K562 (cell line): ENCODE measurements around the gene PLPP4. TPM values are rescaled to one million over a fixed set of nuclear protein-coding genes. Genes with fewer than 3 reads are reported as not detected.

Source experiments
- ATAC-seq: fragments of 200-7000 bp; cut with Tn5 transposase; 3 replicates; pipeline ENCODE4 v1.9.1; 2020; ENCODE audit warnings: moderate library complexity
- BruUV-seq: library from RNA; stranded (reverse); fragments of 400-500 nt; replicated peaks from 2 replicates; lab custom pipeline; 2021; lab: Mats Ljungman, UMichigan
- CTCF ChIA-PET: fragments of 300-600 bp; formaldehyde crosslinking; extraction: SDS; loops from one replicate; lab custom pipeline; 2021; ENCODE audit warnings: low intra/inter-chr PET ratio; lab: Yijun Ruan, JAX
- POLR2A ChIA-PET: fragments of 300-600, 350-650 bp; sonication (Branson Sonifier 250); formaldehyde crosslinking; extraction: SDS; loops from one replicate; lab custom pipeline; 2021; ENCODE audit warnings: antibody characterized with exemption, inconsistent platforms; lab: Yijun Ruan, JAX
- DNase-seq, 4 experiments: peaks; one replicate each; pipeline versions ENCODE4 v3.0.0 to v3.0.0-alpha.2; 2011 to 2018; ENCODE audit warnings: low spot score in 3 of 4, mixed read lengths in 3 of 4; ENCODE audit errors: extremely low read depth in 1 of 4
- FAIRE-seq: peaks from 2 replicates; lab custom pipeline; 2011; peaks lifted over from hg19 to GRCh38; lab: Jason Lieb, UNC
- H2AFZ ChIP-seq: 2 replicates; pipeline ENCODE4 v1.6.0; 2011; ENCODE audit warnings: low read depth, low read length, control low read depth, inconsistent platforms
- H3K27ac ChIP-seq: fragments of 200-600 bp; 3 replicates; pipeline ENCODE4 v1.8.0; 2011; ENCODE audit warnings: low read depth, mild to moderate bottlenecking, control low read depth, inconsistent platforms, low read length, moderate library complexity, mixed read lengths; ENCODE audit errors: extremely low read depth
- H3K27me3 ChIP-seq, 2 experiments: fragments of 300-600 bp in 1 of 2; 2 replicates in 1 of 2; 3 replicates in 1 of 2; pipeline versions ENCODE4 v1.6.0 to v1.8.0; 2011; ENCODE audit warnings: inconsistent platforms in 2 of 2, low read length in 2 of 2, mild to moderate bottlenecking in 1 of 2, mixed read lengths in 1 of 2, moderate library complexity in 1 of 2; ENCODE audit not compliant: control insufficient read depth in 2 of 2, insufficient read depth in 2 of 2
- H3K36me3 ChIP-seq: fragments of 300-600 bp; 3 replicates; pipeline ENCODE4 v1.8.0; 2011; ENCODE audit warnings: mild to moderate bottlenecking, low read length, inconsistent platforms; ENCODE audit not compliant: control insufficient read depth, insufficient read depth
- H3K4me1 ChIP-seq, 2 experiments: fragments of 200-600 bp in 1 of 2; replicated peaks in 1 of 2; 2 replicates in 1 of 2; 3 replicates in 1 of 2; pipeline versions ENCODE4 v1.5.1 to v1.8.0; 2011; ENCODE audit warnings: inconsistent platforms in 2 of 2, low read length in 2 of 2, mild to moderate bottlenecking in 1 of 2, mixed read lengths in 1 of 2, moderate library complexity in 1 of 2; ENCODE audit not compliant: control insufficient read depth in 2 of 2, insufficient read depth in 2 of 2
- H3K4me2 ChIP-seq: 2 replicates; pipeline ENCODE4 v1.6.1; 2011; ENCODE audit warnings: low read length, control low read depth, inconsistent platforms, mixed read lengths; ENCODE audit not compliant: insufficient read depth
- H3K4me3 ChIP-seq: fragments of 200-600 bp; sonication (generic), shearing (Covaris generic); 2 replicates; pipeline ENCODE4 v1.5.1; 2016; ENCODE audit warnings: control low read depth, inconsistent platforms
- H3K79me2 ChIP-seq: fragments of 200-600 bp; 3 replicates; pipeline ENCODE4 v1.8.0; 2011; ENCODE audit warnings: low read length, inconsistent platforms; ENCODE audit not compliant: control insufficient read depth, insufficient read depth
- H3K9ac ChIP-seq, 2 experiments: 2 replicates each; pipeline versions ENCODE4 v1.6.0 to v1.6.1; 2011; ENCODE audit warnings: low read depth in 2 of 2, low read length in 2 of 2, control low read depth in 1 of 2, inconsistent platforms in 1 of 2, mild to moderate bottlenecking in 1 of 2, mixed read lengths in 1 of 2; ENCODE audit not compliant: insufficient read depth in 1 of 2
- H3K9me1 ChIP-seq: one replicate; pipeline ENCODE4 v1.6.0; 2011; ENCODE audit warnings: inconsistent platforms, mild to moderate bottlenecking, low read length, moderate library complexity; ENCODE audit not compliant: control insufficient read depth, insufficient read depth
- H3K9me3 ChIP-seq: replicated peaks from 2 replicates; pipeline ENCODE4 v1.5.1; 2011; ENCODE audit warnings: low read depth, low read length, inconsistent platforms; ENCODE audit not compliant: control insufficient read depth, insufficient read depth
- H4K20me1 ChIP-seq: replicated peaks from 2 replicates; pipeline ENCODE4 v1.6.1; 2011; ENCODE audit warnings: low read length, inconsistent platforms, mixed read lengths; ENCODE audit not compliant: control insufficient read depth, insufficient read depth
- CAMTA2 ChIP-seq: fragments of 250-450 bp; sonication (Bioruptor Pico); conservative IDR thresholded peaks from 2 replicates; pipeline ENCODE4 v1.5.1; 2022
- CBX3 ChIP-seq, 2 experiments: IDR thresholded peaks; 1 replicate in 1 of 2; 2 replicates in 1 of 2; pipeline ENCODE4 v1.6.1; 2012; ENCODE audit warnings: inconsistent platforms in 2 of 2, low read length in 2 of 2, borderline replicate concordance in 1 of 2, control low read depth in 1 of 2
- DLX4 ChIP-seq: fragments of 250-450 bp; sonication (Bioruptor Pico); IDR thresholded peaks from 2 replicates; pipeline ENCODE4 v1.6.1; 2021; ENCODE audit warnings: mild to moderate bottlenecking
- E2F6 ChIP-seq, 2 experiments: IDR thresholded peaks; 2 replicates each; pipeline ENCODE4 v1.6.1; 2011; ENCODE audit warnings: borderline replicate concordance in 1 of 2, control low read depth in 1 of 2, low read depth in 1 of 2, low read length in 1 of 2, mild to moderate bottlenecking in 1 of 2, mixed read lengths in 1 of 2, moderate library complexity in 1 of 2; ENCODE audit not compliant: insufficient read depth in 1 of 2, insufficient read length in 1 of 2, poor library complexity in 1 of 2, severe bottlenecking in 1 of 2; ENCODE audit errors: extremely low read depth in 1 of 2
- ELF2 ChIP-seq: fragments of 250-450 bp; sonication (Bioruptor Pico); IDR thresholded peaks from 2 replicates; pipeline ENCODE4 v1.5.0; 2021; ENCODE audit warnings: mild to moderate bottlenecking
- GTF2E2 ChIP-seq: fragments of 200-800 bp; sonication (Bioruptor generic); IDR thresholded peaks from 2 replicates; pipeline ENCODE4 v1.6.1; 2016; ENCODE audit warnings: missing genetic modification characterization, missing compliant biosample characterization
- KHSRP ChIP-seq: fragments of 450-650 bp; IDR thresholded peaks from 2 replicates; pipeline ENCODE4 v1.6.1; 2017
- MAFG ChIP-seq: fragments of 450-650 bp; conservative IDR thresholded peaks from 2 replicates; pipeline ENCODE4 v1.6.1; 2016; ENCODE audit warnings: missing genetic modification characterization, missing compliant biosample characterization
- MEF2D ChIP-seq: conservative IDR thresholded peaks from 2 replicates; pipeline ENCODE4 v1.6.1; 2016; ENCODE audit warnings: low read depth, missing genetic modification characterization, missing compliant biosample characterization
- MXD1 ChIP-seq: fragments of 250-450 bp; sonication (Bioruptor Pico); IDR thresholded peaks from 2 replicates; pipeline ENCODE4 v1.8.0; 2021; ENCODE audit warnings: borderline replicate concordance, mild to moderate bottlenecking, moderate library complexity; ENCODE audit not compliant: poor library complexity, severe bottlenecking
- SLC30A9 ChIP-seq: fragments of 250-450 bp; sonication (Bioruptor Pico); IDR thresholded peaks from 2 replicates; pipeline ENCODE4 v1.8.0; 2022; ENCODE audit warnings: mild to moderate bottlenecking, moderate library complexity
- SNRNP70 ChIP-seq: fragments of 200-400 bp; formaldehyde crosslinking; optimal IDR thresholded peaks from 2 replicates; pipeline ENCODE3; 2017; ENCODE audit warnings: low read depth, low read length
- TCF15 ChIP-seq: fragments of 250-450 bp; sonication (Bioruptor Pico); IDR thresholded peaks from 2 replicates; pipeline ENCODE4 v1.8.0; 2022; ENCODE audit warnings: moderate library complexity, mild to moderate bottlenecking, inconsistent platforms
- TCF7L2 ChIP-seq: fragments of 150-350 bp; IDR thresholded peaks from 2 replicates; pipeline ENCODE4 v1.6.1; 2016; ENCODE audit warnings: low read depth, mild to moderate bottlenecking, low read length, moderate library complexity
- UBTF ChIP-seq, 2 experiments: IDR thresholded peaks; 2 replicates each; pipeline ENCODE4 v1.6.1; 2012; ENCODE audit warnings: improper control_type of control experiment in 2 of 2, low read depth in 2 of 2, low read length in 2 of 2, borderline replicate concordance in 1 of 2
- ZNF197 ChIP-seq: fragments of 200-800 bp; sonication (Bioruptor generic); IDR thresholded peaks from 2 replicates; pipeline ENCODE4 v1.6.1; 2016; ENCODE audit warnings: low read depth, missing genetic modification characterization, missing compliant biosample characterization
- WGBS: fragments of 100-300 bp; shearing (Covaris generic); methylation state at CpG from one replicate; pipeline ENCODE4 v1.1.6; 2016; ENCODE audit warnings: low coverage, mixed read lengths; ENCODE audit not compliant: insufficient coverage; ENCODE audit errors: missing lambda C conversion rate; 5-methylcytosine and 5-hydroxymethylcytosine counted together
- in situ Hi-C: fragments of 300-500 bp; cut with MboI; formaldehyde crosslinking; loops from 4 replicates; pipeline ENCODE4 v1.15.0; 2018; ENCODE audit warnings: inconsistent platforms, mixed read lengths
- intact Hi-C: fragments of 100-400 bp; cut with micrococcal nuclease; formaldehyde crosslinking; loops from 2 replicates; pipeline ENCODE4 v1.14.2; 2022
- polyA plus RNA-seq, 8 experiments: library from polyadenylated mRNA; depleted of rRNA in 4 of 8; stranded (reverse) in 5 of 8; unstranded in 3 of 8; fragments of >200 nt; fragmentation: Nextera tagmentation in 2 of 8; fragmentation: Illumina TruSeq in 1 of 8; extraction: Ambion mirVana in 2 of 8; extraction: Trizol in 1 of 8; gene quantifications; 2 replicates each; pipeline versions ENCODE4 v1.2.1 to v1.2.3, GENCODE V29; 2011 to 2014; ENCODE audit warnings: inconsistent platforms in 1 of 8, missing spikeins in 1 of 8
- total RNA-seq, 7 experiments: library from RNA; depleted of rRNA in 6 of 7; stranded (reverse); fragments of >200 nt in 6 of 7; fragmentation: Illumina TruSeq in 2 of 7; extraction: Trizol in 2 of 7; gene quantifications; 2 replicates each; pipeline versions ENCODE4 v1.2.1 to v1.2.3, GENCODE V29; 2011 to 2021; ENCODE audit warnings: low replicate concordance in 1 of 7

The PLPP4 gene
- total and polyA plus RNA-seq, 9 of the 15 experiments (the other 6 are each of a cell fraction or from before 2014, with no cell fraction given) = 0.08 TPM; not detected in 8

- no peaks in the 10 kb centered on the region for H3K36me3 ChIP-seq
- H3K9ac ChIP-seq = no peak overlapping the region
- no peaks in the 10 kb centered on the region for H3K9me1 ChIP-seq
- ATAC-seq (no peak), DNase-seq (no peak), FAIRE-seq (no peak)
- no peaks in the 10 kb centered on the region for H3K4me1 ChIP-seq
- no peaks in the 10 kb centered on the region for H4K20me1 ChIP-seq
- H3K9me3 ChIP-seq = no peaks in the 10 kb centered on the region
- intact Hi-C loops (no loop called here), in situ Hi-C loops (no loop called here)
- no peak overlapping the region for H3K4me2 ChIP-seq
- BruUV-seq = no TSS peak
- POLR2A ChIA-PET = no interaction called here
- H2AFZ ChIP-seq = no peak overlapping the region
- no peak overlapping the region for H3K27ac ChIP-seq
- H3K79me2 ChIP-seq = no peaks in the 10 kb centered on the region
- 0% methylated on average over 2 of the region's 2 CpGs for WGBS
- no peak overlapping the region for H3K4me3 ChIP-seq
- H3K27me3 ChIP-seq = no peaks in the 10 kb centered on the region
- CTCF ChIA-PET = no interaction called here
- TF ChIP-seq SLC30A9 (CRISPR knock-in tag) (no peak), DLX4 (CRISPR knock-in tag) (no peak), UBTF (IDR thresholded peaks at IDR 0.05; ENCODE audit: borderline replicate concordance in 1 of 2, low read depth in 2 of 2, low read length in 2 of 2) (no peak), E2F6 (IDR thresholded peaks at IDR 0.05; ENCODE audit: borderline replicate concordance in 1 of 2, extremely low read depth in 1 of 2, insufficient read depth in 1 of 2, insufficient read length in 1 of 2, low read depth in 1 of 2, low read length in 1 of 2, poor library complexity in 1 of 2, severe bottlenecking in 1 of 2) (no peak), TCF7L2 (no peak), MAFG (tag) (no peak), ZNF197 (CRISPR knock-in tag) (no peak), MXD1 (CRISPR knock-in tag) (no peak), ELF2 (CRISPR knock-in tag) (no peak), GTF2E2 (tag) (no peak), CBX3 (IDR thresholded peaks at IDR 0.05; ENCODE audit: borderline replicate concordance in 1 of 2, low read length in 2 of 2) (no peak), MEF2D (no peak), TCF15 (CRISPR knock-in tag) (no peak), CAMTA2 (no peak), KHSRP (no peak), SNRNP70 (no peak)
Measured at GRCh38 chr10:120543291-120543690, 86.3 kb downstream of the PLPP4 start.
